Stimulated activated CD8-positive, alpha-beta memory T cell treated with anti-CD3 and anti-CD28 coated beads, Interleukin-2, amount 100 ng/mL, for 1 hour (primary cell): ENCODE data around the gene OTOF.

ENCODE experiments used
- DNase-seq, 2 donors: peaks; one replicate each; pipeline ENCODE4 v3.0.0-alpha.2; 2020; ENCODE audit warnings: low read depth in 2 of 2

The OTOF gene

DNA sequence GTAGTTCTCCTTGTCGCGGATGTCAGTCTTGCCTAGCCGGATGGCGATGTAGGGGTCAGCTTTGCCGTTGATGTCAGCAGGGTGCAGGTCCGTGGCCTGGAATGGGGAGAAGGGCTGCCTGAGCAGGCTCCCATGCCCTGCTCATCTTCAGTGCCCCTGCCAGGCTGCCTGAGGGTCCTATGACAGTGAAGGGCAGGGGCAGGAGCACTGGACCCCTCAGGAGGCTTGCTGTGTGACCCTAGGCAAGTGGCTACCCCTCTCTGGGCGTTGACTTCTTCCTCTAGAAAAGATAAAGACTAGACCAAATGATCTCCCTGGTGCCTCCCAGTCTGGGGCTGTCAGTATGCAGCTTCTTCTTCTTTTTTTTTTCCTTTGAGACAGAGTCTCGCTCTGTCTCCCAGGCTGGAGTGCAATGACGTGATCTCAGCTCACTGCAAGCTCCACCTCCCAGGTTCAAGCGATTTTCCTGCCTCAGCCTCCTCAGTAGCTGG lies 11.9 kb downstream of the OTOF start:
- no peak for DNase-seq

- no peak for DNase-seq
These were observed 12.5 kb downstream of the OTOF start for GRCh38 chr2:26465266-26465925.

DNA sequence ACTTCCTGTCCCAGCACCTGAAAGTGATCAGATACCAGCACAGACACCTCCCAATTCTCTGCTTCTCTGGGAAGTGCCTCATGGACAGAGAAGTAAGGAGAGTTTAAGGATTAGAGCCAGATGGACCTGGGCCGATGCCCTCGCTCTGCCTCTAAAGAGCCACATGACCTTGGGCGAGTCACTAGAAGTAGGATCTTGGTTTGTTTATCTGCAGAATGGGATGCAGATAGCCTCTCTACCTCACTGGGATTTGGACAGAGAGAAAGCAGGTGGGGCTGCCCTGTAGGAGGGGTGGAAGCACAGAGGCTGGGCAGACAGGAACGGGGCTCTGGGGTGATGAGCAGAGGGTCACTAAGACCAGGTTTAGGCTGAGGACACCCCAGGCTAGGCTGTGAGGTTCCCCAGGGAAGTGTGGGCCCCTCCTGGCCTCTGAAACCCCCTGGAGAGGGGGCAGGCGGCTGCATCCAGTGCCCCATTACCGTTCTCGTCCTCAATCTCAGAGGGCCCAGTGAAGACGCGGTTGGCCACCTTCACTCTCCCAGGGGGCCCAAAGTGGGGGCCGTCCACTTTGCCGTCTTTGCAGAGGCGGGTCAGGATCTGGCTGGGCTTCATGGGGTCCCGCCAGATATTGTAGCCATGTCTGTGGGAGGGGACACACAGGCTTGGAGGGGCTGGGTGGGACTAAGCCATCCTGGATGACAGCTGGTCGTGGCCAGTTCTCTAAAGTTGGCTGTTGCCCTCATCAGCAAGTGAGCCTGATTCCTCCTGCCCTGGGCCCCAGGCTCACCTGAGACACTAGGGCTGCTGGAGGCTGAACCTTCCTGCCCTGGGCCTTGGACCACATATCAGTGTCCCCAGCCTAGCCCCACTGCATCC lies 13.3 kb downstream of the OTOF start:
- DNase-seq: no peak

GRCh38 chr2:26463244-26464192 lies 14.4 kb downstream of the OTOF start:
- no peak for DNase-seq

- no peak for DNase-seq
These were observed 15.2 kb downstream of the OTOF start for GRCh38 chr2:26462511-26463243.

DNA sequence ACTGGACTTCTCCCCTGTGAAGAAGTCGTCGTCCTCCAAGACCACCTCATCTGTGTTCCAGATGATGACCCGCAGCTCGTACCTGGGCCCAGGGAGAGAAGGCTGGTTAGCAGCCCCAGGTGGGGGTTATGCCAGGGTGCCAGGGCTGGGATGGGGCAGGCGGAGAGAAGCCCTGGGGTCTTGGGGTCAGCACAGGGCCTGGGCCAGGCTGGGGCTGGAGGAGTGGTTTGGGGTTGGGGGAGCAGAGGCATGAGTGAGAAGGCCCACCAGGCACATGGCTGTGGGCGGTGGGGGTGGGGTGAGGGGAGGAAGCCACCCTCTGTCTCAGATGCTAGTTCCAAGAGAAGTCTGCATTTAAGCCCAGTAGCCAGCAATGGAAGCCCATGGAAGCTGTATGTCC lies 15.8 kb downstream of the OTOF start:
- no peak for DNase-seq

- no peak for DNase-seq
These were observed 16.3 kb downstream of the OTOF start for GRCh38 chr2:26461601-26462023.

DNA sequence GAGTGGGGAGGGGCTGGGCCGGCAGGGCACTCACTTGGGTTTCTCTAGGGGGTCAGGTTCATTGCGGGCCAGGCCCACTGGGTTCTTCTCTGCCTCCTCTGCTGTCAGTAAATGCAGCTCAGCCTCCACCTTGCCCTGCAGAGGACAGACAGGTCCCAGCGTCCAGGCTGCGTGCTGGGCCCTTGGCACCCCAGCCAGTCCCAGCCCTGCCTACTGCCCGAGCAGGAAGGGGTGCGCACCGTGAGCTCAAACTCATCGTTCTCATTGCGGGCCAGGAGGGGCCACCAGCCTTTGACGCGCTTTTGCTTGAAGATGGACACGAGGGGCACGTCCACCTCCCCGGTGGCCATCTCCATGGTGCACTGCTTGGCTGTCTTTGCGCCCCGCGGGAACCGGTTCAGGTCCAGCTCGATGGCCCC lies 17.3 kb downstream of the OTOF start:
- no peak for DNase-seq

DNA sequence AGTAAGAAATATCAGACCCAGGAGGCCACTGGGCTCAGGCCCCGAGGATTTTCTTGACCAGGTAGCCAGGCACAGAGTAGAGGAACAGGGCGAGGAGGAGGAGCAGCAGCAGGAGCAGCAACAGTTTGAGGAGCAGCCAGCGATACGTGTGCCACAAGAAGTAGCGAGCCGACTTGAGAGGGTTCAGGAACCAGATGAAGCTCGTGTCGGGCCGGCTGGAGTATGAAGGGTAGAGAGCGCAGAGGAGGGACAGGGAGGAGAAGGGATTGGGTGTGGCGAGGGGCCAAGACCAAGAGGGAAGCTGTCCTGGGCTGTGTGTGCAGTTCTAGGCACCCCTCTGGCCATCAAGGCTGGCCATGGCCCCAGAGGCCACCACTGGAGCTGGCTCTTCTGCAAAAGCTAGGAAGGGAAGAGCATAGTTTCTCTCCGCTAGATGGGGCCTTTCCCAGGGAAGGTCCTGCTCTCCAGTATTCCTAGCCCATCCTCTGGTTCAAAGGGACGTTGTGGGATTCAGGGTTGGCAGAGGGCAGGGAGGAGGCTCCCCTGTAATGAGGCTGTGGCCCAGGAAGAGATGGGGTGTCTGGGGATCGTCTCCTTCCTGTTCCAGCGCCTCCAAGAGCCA lies 17.8 kb downstream of the OTOF start:
- no peak for DNase-seq

DNA sequence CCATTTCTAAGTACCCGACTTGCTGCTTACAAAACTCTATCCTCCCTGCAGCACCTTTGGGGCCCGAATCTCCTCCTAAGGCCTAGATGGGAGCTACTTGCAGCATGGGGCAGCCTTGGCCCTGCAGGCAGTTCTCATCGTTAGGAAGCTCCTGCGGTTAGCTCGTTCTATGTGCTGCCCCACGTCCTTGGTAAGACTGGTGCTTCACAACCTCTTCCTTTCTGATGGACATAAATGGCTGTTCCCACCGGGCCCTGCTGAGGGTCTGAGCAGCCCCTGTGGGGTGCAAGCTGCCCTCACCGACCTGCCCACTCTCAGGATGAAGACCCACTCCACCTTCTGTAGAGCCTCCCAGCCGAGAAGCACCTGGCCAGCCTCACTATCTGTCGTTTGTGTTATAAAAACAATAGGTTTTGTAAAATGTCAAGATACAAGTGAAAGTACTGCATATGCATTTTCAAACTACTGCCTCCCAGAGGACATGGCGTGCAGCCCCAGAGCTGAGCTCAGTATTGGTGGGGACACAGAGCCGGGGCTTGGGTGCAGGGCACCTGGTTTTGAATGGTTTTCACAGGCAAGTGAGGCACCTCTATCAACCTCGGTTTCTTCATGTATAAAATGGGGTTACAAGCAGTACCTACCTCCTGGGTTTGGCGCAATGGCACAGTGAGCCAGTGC lies 19.4 kb downstream of the OTOF start:
- no peak for DNase-seq

DNA sequence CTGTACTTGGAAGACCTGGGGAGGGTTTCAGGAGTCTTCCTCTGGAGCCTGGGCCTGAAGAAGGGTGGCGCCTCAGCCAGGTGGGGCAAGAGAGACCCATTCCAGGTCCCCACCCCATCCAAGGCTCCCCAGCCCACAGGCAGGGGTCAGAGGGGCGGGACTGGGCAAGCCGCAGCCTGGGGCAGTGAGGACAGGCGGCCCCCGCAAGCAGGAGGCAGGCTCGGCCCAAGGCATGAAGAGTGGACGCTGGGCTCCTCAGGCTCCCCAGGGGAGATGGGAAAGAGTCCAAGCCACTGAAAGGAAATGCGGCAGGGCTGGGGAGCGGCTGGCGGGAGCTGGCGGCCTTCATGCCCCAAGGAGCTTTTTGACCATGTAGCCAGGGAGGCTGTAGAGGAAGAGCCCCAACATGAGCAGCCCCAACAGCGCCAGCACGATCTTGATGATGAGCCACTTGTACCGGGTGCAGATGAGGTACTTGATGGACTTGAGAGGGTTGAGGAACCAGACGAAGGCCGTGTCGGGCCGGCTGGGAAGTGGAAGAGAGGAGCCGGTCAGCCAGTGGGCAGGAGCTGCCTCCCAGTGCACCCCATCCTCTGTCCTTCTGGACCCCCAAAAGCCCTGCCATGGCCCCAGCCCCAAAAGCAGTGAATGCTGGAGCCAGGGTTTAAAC lies 20.1 kb downstream of the OTOF start:
- no peak for DNase-seq

- no peak for DNase-seq
These were observed 20.7 kb downstream of the OTOF start for GRCh38 chr2:26457251-26457666.

DNA sequence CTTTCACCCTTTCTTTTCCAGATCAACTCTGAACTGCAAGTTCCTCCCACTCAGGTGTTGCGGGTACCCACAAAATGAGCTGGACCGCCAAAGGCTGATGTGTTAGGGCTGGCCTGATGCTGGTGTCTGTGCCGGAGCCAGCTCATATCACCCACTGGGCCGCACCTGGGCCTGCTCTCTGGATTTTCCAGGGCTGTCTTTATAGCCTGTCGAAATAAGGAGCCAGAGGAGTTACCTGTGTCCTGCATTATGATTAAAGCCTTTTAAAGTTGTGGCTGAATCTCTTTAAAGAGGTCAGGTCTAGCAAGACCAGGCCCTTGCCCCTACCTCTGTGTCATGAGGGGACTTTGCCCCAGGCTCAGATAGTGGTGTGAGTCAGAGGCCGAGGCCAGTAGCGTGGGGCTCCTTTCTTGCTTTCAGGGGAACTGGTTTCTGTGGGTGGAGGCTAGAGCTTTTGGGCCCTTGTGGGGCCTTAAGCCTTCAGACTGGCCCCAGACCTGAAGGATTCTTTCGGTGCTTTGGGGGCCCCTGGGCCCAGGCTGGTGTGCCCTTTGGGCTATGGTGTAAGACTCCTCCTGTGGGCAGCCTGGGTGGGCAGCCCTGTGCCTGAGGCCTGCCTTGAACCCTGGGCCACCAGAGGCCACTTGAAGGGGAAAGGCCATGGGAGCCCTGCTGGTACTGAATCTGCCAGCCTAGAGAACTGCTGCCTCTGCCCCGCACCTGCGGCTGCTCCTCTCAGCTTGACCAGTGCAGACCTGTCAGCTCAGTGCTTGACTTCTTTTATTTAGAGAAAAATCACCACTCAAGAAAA lies 21.3 kb downstream of the OTOF start:
- DNase-seq: no peak

- DNase-seq: no peak
These were observed 22.1 kb downstream of the OTOF start for GRCh38 chr2:26455670-26456439.

GRCh38 chr2:26455037-26455669 lies 22.8 kb downstream of the OTOF start:
- no peak for DNase-seq

- DNase-seq: no peak
These were observed 23.3 kb downstream of the OTOF start for GRCh38 chr2:26454561-26455001.
